Right atrium auricular region (tissue), 2 donors: ENCODE results near the gene SYTL1. TPM values are rescaled to one million over a fixed set of nuclear protein-coding genes. Genes with fewer than 3 reads are reported as not detected.
A peak's percentile ranks its signal among the peaks of the same experiment; 100 is the strongest.

ENCODE experiments used
- DNase-seq: peaks from one replicate; pipeline ENCODE4 v3.0.0-alpha.2; 2019; ENCODE audit warnings: low spot score
- H3K27ac ChIP-seq, 2 donors: fragments of 200-600 bp; sonication (generic); 1 replicate in 1 of 2; 2 replicates in 1 of 2; pipeline ENCODE4 v1.5.1; 2016 to 2019
- H3K27me3 ChIP-seq, 2 donors: fragments of 200-600 bp; sonication (generic); one replicate each; pipeline versions ENCODE4 v1.5.1 to v1.6.0; 2017 to 2019
- H3K36me3 ChIP-seq: fragments of 200-600 bp; sonication (generic); one replicate; pipeline ENCODE4 v1.5.1; 2016
- H3K4me1 ChIP-seq, 2 donors: fragments of 200-600 bp; sonication (generic); one replicate each; pipeline versions ENCODE4 v1.5.1 to v1.6.0; 2017 to 2019
- H3K4me3 ChIP-seq, 2 donors: fragments of 200-600 bp; sonication (generic); 1 replicate in 1 of 2; 2 replicates in 1 of 2; pipeline ENCODE4 v1.5.1; 2017 to 2019; ENCODE audit warnings: mild to moderate bottlenecking in 1 of 2, moderate library complexity in 1 of 2
- H3K9me3 ChIP-seq, 2 donors: fragments of 200-600 bp; sonication (generic); one replicate each; pipeline ENCODE4 v1.5.1; 2019
- CTCF ChIP-seq, 2 donors: fragments of 200-600 bp; sonication (generic); IDR thresholded peaks; one replicate each; pipeline ENCODE4 v1.5.1; 2019; ENCODE audit warnings: antibody characterized with exemption in 2 of 2
- total RNA-seq, 2 donors: library from RNA; depleted of rRNA; stranded (reverse); fragments of >200 nt; gene quantifications; one replicate each; pipeline ENCODE4 v1.1.0, GENCODE V29; 2016

The SYTL1 gene
- total RNA-seq, 2 donors from 2014 or later, result 1.3 to 1.8 TPM

- Histone ChIP-seq H3K36me3 (no peaks in the 10 kb centered on the region), H3K27ac (no peak overlapping the region), H3K9me3 (no peaks in the 10 kb centered on the region), H3K4me1 (peaks cover 0 to 73% of the 10 kb centered on the region in 2 donors), H3K27me3 (no peaks in the 10 kb centered on the region), H3K4me3 (no peak overlapping the region)
- TF ChIP-seq CTCF (IDR thresholded peaks at IDR 0.05), result no peak
- no peak for DNase-seq
Measured at GRCh38 chr1:27400082-27400962, 58.5 kb downstream of the SYTL1 start.

DNA sequence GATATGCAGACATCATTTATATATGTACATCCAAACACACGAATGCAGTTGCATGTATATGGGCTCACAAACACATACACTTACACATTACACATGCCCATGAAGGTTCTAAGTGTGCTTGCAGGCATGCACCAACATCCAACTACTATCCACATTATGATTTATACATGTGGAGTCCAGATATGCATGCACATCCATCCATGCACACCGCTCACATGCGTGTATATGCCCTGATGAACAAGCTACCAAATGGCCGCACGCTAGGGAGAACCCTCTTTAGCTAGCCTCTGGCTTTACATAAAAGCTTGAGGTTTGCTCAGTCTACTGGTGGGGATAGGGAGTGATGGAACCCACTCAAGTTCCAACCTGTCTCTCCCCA, 59.1 kb downstream of the SYTL1 start:
- no peak for TF ChIP-seq CTCF (IDR thresholded peaks at IDR 0.05)
- no peaks in the 10 kb centered on the region for H3K9me3 ChIP-seq
- no peak overlapping the region for H3K27ac ChIP-seq
- DNase-seq, result no peak
- no peaks in the 10 kb centered on the region for H3K36me3 ChIP-seq
- H3K27me3 ChIP-seq, result no peaks in the 10 kb centered on the region
- no peak overlapping the region for H3K4me3 ChIP-seq
- H3K4me1 ChIP-seq, result peaks cover 0 to 74% of the 10 kb centered on the region in 2 donors

DNA sequence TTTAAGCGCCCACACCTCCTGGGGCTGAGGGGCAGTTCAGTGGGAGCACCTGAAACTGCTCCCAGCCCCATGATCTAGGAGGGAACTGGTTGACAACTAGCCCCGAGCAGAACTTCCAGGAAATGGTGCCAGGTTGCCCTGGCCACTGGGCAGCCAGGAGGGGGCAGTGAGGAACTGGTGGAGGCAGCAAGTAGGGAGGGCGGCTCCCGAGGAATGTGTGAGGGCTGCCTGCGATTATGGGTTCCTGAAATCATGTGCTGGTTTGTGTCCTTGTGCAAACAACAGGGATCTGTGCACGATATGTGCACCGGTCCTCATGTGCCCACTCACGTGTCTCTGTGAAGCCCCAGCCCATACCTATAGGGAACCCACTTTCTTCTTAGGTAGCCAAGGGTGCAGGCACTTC, 60.5 kb downstream of the SYTL1 start:
- peak; percentile 33 to 84 for TF ChIP-seq CTCF (IDR thresholded peaks at IDR 0.05)
- no peaks in the 10 kb centered on the region for H3K27me3 ChIP-seq
- H3K27ac ChIP-seq, result peak overlapping the region; percentile 79 to 80
- peaks cover 0 to 81% of the 10 kb centered on the region in 2 donors for H3K4me1 ChIP-seq
- peak; percentile 88 for DNase-seq
- H3K4me3 ChIP-seq, result no peak overlapping the region
- H3K9me3 ChIP-seq, result no peaks in the 10 kb centered on the region
- H3K36me3 ChIP-seq, result peaks cover 10% of the 10 kb centered on the region

DNA sequence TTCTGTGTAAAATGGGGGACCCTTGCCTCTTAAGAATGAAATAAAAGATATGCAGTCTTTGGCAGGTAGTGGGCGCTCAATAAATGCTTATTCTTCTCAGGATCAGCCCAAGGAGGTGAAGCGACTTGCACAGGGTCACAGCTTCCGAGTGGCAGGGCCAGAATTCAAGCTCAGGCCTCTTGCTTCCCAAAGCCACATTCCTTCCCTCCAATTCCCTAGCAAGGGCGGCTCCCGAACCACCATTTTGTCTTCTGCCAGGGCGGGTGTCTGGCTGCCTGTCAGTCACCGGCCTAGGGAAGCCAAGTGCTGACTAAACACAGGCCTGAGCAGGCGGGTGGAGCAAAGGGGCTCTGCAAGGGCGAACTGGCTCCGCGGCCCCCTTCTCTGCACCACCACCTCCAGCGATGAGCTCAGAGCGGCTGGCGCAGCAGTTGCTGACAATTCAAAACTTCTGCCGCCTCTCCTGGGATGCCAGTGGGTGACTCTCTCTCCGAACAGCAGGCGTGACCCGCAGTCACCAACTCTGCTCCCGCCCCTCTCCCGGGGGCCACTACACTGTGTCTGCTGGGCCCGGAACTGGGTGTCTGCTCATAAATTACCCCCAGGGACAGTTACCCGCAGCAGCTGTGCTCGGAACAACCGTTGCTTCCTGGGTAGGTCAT, 61.4 kb downstream of the SYTL1 start:
- H3K27ac ChIP-seq, result peak overlapping the region; percentile 79 to 80
- H3K27me3 ChIP-seq, result no peaks in the 10 kb centered on the region
- no peak for TF ChIP-seq CTCF (IDR thresholded peaks at IDR 0.05)
- peak overlapping the region in 1 of 2 donors; percentile 17 for H3K4me3 ChIP-seq
- peaks cover 18% of the 10 kb centered on the region for H3K36me3 ChIP-seq
- no peaks in the 10 kb centered on the region for H3K9me3 ChIP-seq
- H3K4me1 ChIP-seq, result peaks cover 0 to 82% of the 10 kb centered on the region in 2 donors
- peak; percentile 90 for DNase-seq

Other genes starting within 250 kb of the SYTL1 start
- 10 to 100 TPM; 20.0 to 28.3 TPM for gene SLC9A1, start 186.9 kb upstream of the SYTL1 start, total RNA-seq
- 10 to 100 TPM; 52.0 to 77.9 TPM for gene WDTC1, start 107.4 kb upstream of the SYTL1 start, total RNA-seq
- gene TMEM222, start 19.9 kb upstream of the SYTL1 start, total RNA-seq, result 10 to 100 TPM; 13.6 to 24.3 TPM
- 10 to 100 TPM; 31.3 to 42.1 TPM for gene MAP3K6, start 24.9 kb downstream of the SYTL1 start, total RNA-seq
- gene FCN3, start 32.8 kb downstream of the SYTL1 start, total RNA-seq, result 10 to 100 TPM; 21.1 to 36.6 TPM
- not detected for gene CD164L2, start 41.3 kb downstream of the SYTL1 start, total RNA-seq
- 1 to 10 TPM; 2.9 to 4.4 TPM for gene GPR3, start 50.6 kb downstream of the SYTL1 start, total RNA-seq
- 10 to 100 TPM; 20.7 to 49.0 TPM for gene WASF2, start 148.1 kb downstream of the SYTL1 start, total RNA-seq